Cerebellar nuclear complex (tissue), 1 donor: ENCODE results near the gene GUCY1A1.

Experiments
- DNase-seq, 2 experiments: peaks; one replicate each; lab custom pipeline; 2025; lab: John Stamatoyannopoulos, UW

GUCY1A1 gene

GRCh38 chr4:155658681-155659064 is 8.0 kb upstream of the GUCY1A1 start:
- no peak for DNase-seq

- no peak for DNase-seq
Measured at GRCh38 chr4:155659176-155659575, 7.5 kb upstream of the GUCY1A1 start.

GRCh38 chr4:155660436-155660835 is 6.2 kb upstream of the GUCY1A1 start:
- DNase-seq, result no peak

- DNase-seq, result no peak
Measured at GRCh38 chr4:155665054-155665453, 1.6 kb upstream of the GUCY1A1 start.

- no peak for DNase-seq
Measured at GRCh38 chr4:155667222-155667567, 547 bp downstream of the GUCY1A1 start.

- DNase-seq, result no peak
Measured at GRCh38 chr4:155667568-155668511, 1.2 kb downstream of the GUCY1A1 start.

- no peak for DNase-seq
Measured at GRCh38 chr4:155668707-155669220, 2.1 kb downstream of the GUCY1A1 start.

GRCh38 chr4:155672342-155672741 is 5.7 kb downstream of the GUCY1A1 start:
- DNase-seq, result no peak

- no peak for DNase-seq
Measured at GRCh38 chr4:155673453-155673979, 6.9 kb downstream of the GUCY1A1 start.

GRCh38 chr4:155674669-155675071 is 8.0 kb downstream of the GUCY1A1 start:
- no peak for DNase-seq

GRCh38 chr4:155675709-155676429 is 9.2 kb downstream of the GUCY1A1 start:
- no peak for DNase-seq

- no peak for DNase-seq
Measured at GRCh38 chr4:155676430-155676825, 9.8 kb downstream of the GUCY1A1 start.

- no peak for DNase-seq
Measured at GRCh38 chr4:155678011-155678410, 11.4 kb downstream of the GUCY1A1 start.

GRCh38 chr4:155679343-155679742 is 12.7 kb downstream of the GUCY1A1 start:
- no peak for DNase-seq

GRCh38 chr4:155681886-155682285 is 15.2 kb downstream of the GUCY1A1 start:
- no peak for DNase-seq

GRCh38 chr4:155684423-155684822 is 17.8 kb downstream of the GUCY1A1 start:
- no peak for DNase-seq

- DNase-seq, result no peak
Measured at GRCh38 chr4:155684892-155685541, 18.4 kb downstream of the GUCY1A1 start.

GRCh38 chr4:155687380-155687982 is 20.8 kb downstream of the GUCY1A1 start:
- no peak for DNase-seq

- no peak for DNase-seq
Measured at GRCh38 chr4:155688211-155688610, 21.6 kb downstream of the GUCY1A1 start.

GRCh38 chr4:155688860-155689259 is 22.2 kb downstream of the GUCY1A1 start:
- no peak for DNase-seq

- DNase-seq, result no peak
Measured at GRCh38 chr4:155690044-155690837, 23.6 kb downstream of the GUCY1A1 start.
